Naive thymus-derived CD4-positive, alpha-beta T cell (primary cell): ENCODE measurements around the gene RETREG3. TPM values are rescaled to one million over a fixed set of nuclear protein-coding genes. Genes with fewer than 3 reads are reported as not detected.

Experiments
- ATAC-seq: fragments of 150-1000 bp; cut with Tn5 transposase; 2 replicates; pipeline ENCODE4 v1.10.0; 2021; ENCODE audit warnings: mild to moderate bottlenecking, moderate library complexity
- CTCF ChIA-PET: fragments of 350-600 bp; sonication (Branson Sonifier 250); formaldehyde crosslinking; loops from one replicate; lab custom pipeline; 2021; ENCODE audit warnings: antibody characterized with exemption; lab: Charles Lee
- POLR2A ChIA-PET: fragments of 350-600 bp; sonication (Branson Sonifier 250); formaldehyde crosslinking; loops from one replicate; lab custom pipeline; 2021; ENCODE audit warnings: antibody characterized with exemption, inconsistent platforms; lab: Charles Lee
- DNase-seq, 9 donors: peaks; one replicate each; pipeline versions ENCODE4 v3.0.0 to v3.0.0-alpha.2; 2020 to 2022; ENCODE audit warnings: mixed read lengths in 1 of 9
- H3K27ac ChIP-seq: one replicate; pipeline ENCODE4 v1.7.0; 2013; ENCODE audit warnings: mild to moderate bottlenecking, low read depth, low read length, moderate library complexity
- H3K27me3 ChIP-seq, 2 donors: one replicate each; pipeline ENCODE4 v1.7.0; 2013; ENCODE audit warnings: low read length in 2 of 2, mild to moderate bottlenecking in 2 of 2, moderate library complexity in 2 of 2; ENCODE audit not compliant: control insufficient read depth in 2 of 2, insufficient read depth in 2 of 2
- H3K36me3 ChIP-seq, 3 experiments: 1 replicate in 2 of 3; 2 replicates in 1 of 3; pipeline ENCODE4 v1.7.0; 2013; ENCODE audit warnings: low read length in 3 of 3, mild to moderate bottlenecking in 3 of 3, moderate library complexity in 1 of 3; ENCODE audit not compliant: insufficient read depth in 3 of 3, control insufficient read depth in 2 of 3
- H3K4me1 ChIP-seq, 2 donors: one replicate each; pipeline ENCODE4 v1.7.0; 2013; ENCODE audit warnings: low read length in 2 of 2, mild to moderate bottlenecking in 2 of 2, moderate library complexity in 1 of 2; ENCODE audit not compliant: control insufficient read depth in 2 of 2, insufficient read depth in 2 of 2
- H3K4me3 ChIP-seq: 2 replicates; pipeline ENCODE4 v1.7.0; 2013; ENCODE audit warnings: mild to moderate bottlenecking, low read length
- H3K9me3 ChIP-seq, 3 experiments: 1 replicate in 2 of 3; 2 replicates in 1 of 3; pipeline ENCODE4 v1.7.0; 2013; ENCODE audit warnings: low read length in 3 of 3; ENCODE audit not compliant: control insufficient read depth in 2 of 3
- H3K27ac Mint-ChIP-seq, 9 donors: one replicate each; pipeline ENCODE4 v1.8.0; 2020 to 2022; ENCODE audit warnings: mixed read lengths in 9 of 9, mild to moderate bottlenecking in 8 of 9, moderate library complexity in 5 of 9, inconsistent platforms in 2 of 9
- H3K27me3 Mint-ChIP-seq, 5 donors: one replicate each; pipeline ENCODE4 v1.8.0; 2021 to 2022; ENCODE audit warnings: mixed read lengths in 5 of 5, mild to moderate bottlenecking in 1 of 5
- H3K36me3 Mint-ChIP-seq, 5 donors: one replicate each; pipeline ENCODE4 v1.8.0; 2020 to 2022; ENCODE audit warnings: mixed read lengths in 5 of 5, mild to moderate bottlenecking in 3 of 5, inconsistent platforms in 1 of 5
- H3K4me1 Mint-ChIP-seq, 7 donors: one replicate each; pipeline ENCODE4 v1.8.0; 2020 to 2022; ENCODE audit warnings: mixed read lengths in 7 of 7, mild to moderate bottlenecking in 3 of 7, inconsistent platforms in 1 of 7
- H3K4me3 Mint-ChIP-seq, 10 donors: one replicate each; pipeline ENCODE4 v1.8.0; 2020 to 2022; ENCODE audit warnings: mild to moderate bottlenecking in 10 of 10, mixed read lengths in 10 of 10, moderate library complexity in 6 of 10, inconsistent platforms in 2 of 10
- H3K9me3 Mint-ChIP-seq, 11 donors: one replicate each; pipeline ENCODE4 v1.8.0; 2020 to 2022; ENCODE audit warnings: mixed read lengths in 11 of 11, mild to moderate bottlenecking in 4 of 11, inconsistent platforms in 1 of 11, moderate library complexity in 1 of 11
- intact Hi-C, 2 donors: fragments of 100-400 bp; cut with micrococcal nuclease; formaldehyde crosslinking; loops; one replicate each; pipeline ENCODE4 v1.15.1; 2023
- polyA plus RNA-seq, 2 donors: library from polyadenylated mRNA; unstranded; fragments of 300-500 nt; fragmentation: Illumina TruSeq; gene quantifications; one replicate each; pipeline ENCODE4 v1.2.3, GENCODE V29; 2021
- total RNA-seq, 6 experiments: library from RNA in 5 of 6; stranded (reverse) in 5 of 6; gene quantifications; 1 replicate in 5 of 6; 2 replicates in 1 of 6; pipeline ENCODE4 v1.2.3 and lab custom pipeline; 2021 to 2026

Gene RETREG3
- total and polyA plus RNA-seq, 7 experiments from 2014 or later = 53.3 to 136 (median 124) TPM

DNA sequence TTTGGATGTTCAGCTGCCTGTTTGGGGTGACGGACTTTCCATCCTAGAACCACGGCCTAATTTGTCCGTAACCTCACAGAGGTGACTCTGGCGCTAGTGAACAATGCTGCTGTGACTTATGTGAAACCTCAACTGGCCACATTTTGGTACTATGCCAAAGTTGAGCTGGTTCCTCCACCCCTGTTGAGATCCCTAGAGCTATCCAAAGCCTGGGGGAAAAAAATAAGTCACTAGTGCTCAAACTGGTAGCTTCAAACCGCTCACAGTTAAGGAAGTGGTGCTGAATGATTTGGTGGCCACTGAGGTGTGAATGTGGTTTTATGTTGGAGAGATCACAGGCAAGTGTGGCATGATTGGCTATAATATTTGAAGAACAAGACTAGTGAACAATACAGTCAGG lies 38.6 kb upstream of the RETREG3 start:
- no peak for ATAC-seq
- CTCF ChIA-PET = interaction anchor here (1.5 kb wide), 1 partner anchor 70 kb away, joined by 4 read pairs; the partner anchor contains the start of gene PSMC3IP

DNA sequence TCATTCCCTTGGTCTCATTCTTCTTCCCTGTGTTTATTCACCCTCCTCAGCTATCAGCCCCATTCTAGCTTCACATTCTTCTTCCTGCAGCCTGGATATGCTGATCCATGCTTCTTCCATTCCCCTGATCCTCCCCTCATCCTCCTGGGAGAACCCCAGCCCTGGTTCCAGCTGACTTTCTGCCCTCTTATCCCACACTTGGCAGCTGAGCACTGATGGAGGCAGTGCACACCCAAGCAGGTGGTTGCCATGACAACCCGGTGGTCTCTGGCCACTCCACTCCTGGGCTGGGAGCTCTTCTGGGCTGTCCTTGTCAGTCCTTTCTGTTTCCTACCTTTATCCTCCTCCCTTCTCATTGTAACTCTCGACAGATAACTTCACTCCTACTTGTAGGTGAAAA lies 33.2 kb upstream of the RETREG3 start:
- peaks cover 0 to 4% (median 0%) of the 10 kb centered on the region in 11 donors for H3K9me3 Mint-ChIP-seq
- Histone ChIP-seq H3K27me3 (no peaks in the 10 kb centered on the region), H3K4me1 (no peaks in the 10 kb centered on the region), H3K9me3 (no peaks in the 10 kb centered on the region), H3K27ac (no peak overlapping the region), H3K36me3 (no peaks in the 10 kb centered on the region), H3K4me3 (no peak overlapping the region)
- POLR2A ChIA-PET = no interaction called here
- no peaks in the 10 kb centered on the region for H3K36me3 Mint-ChIP-seq
- intact Hi-C loops = no loop called here
- peak overlapping the region in 2 of 9 donors; percentile 13 to 67 for H3K27ac Mint-ChIP-seq
- CTCF ChIA-PET = no interaction called here
- no peak overlapping the region for H3K4me3 Mint-ChIP-seq
- peaks cover 0 to 19% (median 11%) of the 10 kb centered on the region in 5 donors for H3K27me3 Mint-ChIP-seq
- peaks cover 0 to 7% (median 0%) of the 10 kb centered on the region in 7 donors for H3K4me1 Mint-ChIP-seq
- ATAC-seq = no peak
- no peak for DNase-seq

More for the DNA sequence above, 38.6 kb upstream of the RETREG3 start:
- Histone ChIP-seq H3K9me3 (no peaks in the 10 kb centered on the region), H3K4me1 (no peaks in the 10 kb centered on the region), H3K36me3 (no peaks in the 10 kb centered on the region), H3K4me3 (no peak overlapping the region), H3K27ac (no peak overlapping the region), H3K27me3 (no peaks in the 10 kb centered on the region)
- intact Hi-C loops = no loop called here
- H3K27ac Mint-ChIP-seq = no peak overlapping the region
- POLR2A ChIA-PET = interaction anchor here (0.6 kb wide), 2 partner anchors 27 to 1959 kb away, joined by 3 to 4 read pairs; no protein-coding TSS in a partner anchor
- peaks cover 0 to under 1% (median 0%) of the 10 kb centered on the region in 11 donors for H3K9me3 Mint-ChIP-seq
- DNase-seq = no peak
- peaks cover 0 to 9% (median 5%) of the 10 kb centered on the region in 5 donors for H3K27me3 Mint-ChIP-seq
- H3K4me3 Mint-ChIP-seq = no peak overlapping the region
- H3K4me1 Mint-ChIP-seq = peaks cover 0 to 4% (median 0%) of the 10 kb centered on the region in 7 donors
- no peaks in the 10 kb centered on the region for H3K36me3 Mint-ChIP-seq

DNA sequence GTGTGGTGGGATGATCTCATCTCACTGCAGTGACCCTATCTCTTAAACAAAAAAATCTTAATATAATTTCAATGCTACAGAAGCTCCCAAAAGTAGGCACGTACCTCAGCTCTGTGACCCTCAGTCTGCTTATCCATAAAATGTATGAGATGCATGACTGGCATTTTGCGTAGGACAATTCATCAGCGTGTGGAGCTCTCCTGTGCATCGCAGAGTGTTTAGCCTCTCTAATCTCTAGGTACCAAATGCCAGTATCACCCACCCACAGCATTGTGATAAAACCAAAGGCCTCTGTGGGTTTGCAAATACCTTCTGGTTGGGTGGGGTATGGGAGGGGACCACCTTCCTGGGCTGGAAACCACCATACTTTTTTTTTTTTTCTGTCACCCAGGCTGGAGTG lies 30.9 kb upstream of the RETREG3 start:
- CTCF ChIA-PET = no interaction called here
- intact Hi-C loops = no loop called here
- H3K4me3 Mint-ChIP-seq = no peak overlapping the region

DNA sequence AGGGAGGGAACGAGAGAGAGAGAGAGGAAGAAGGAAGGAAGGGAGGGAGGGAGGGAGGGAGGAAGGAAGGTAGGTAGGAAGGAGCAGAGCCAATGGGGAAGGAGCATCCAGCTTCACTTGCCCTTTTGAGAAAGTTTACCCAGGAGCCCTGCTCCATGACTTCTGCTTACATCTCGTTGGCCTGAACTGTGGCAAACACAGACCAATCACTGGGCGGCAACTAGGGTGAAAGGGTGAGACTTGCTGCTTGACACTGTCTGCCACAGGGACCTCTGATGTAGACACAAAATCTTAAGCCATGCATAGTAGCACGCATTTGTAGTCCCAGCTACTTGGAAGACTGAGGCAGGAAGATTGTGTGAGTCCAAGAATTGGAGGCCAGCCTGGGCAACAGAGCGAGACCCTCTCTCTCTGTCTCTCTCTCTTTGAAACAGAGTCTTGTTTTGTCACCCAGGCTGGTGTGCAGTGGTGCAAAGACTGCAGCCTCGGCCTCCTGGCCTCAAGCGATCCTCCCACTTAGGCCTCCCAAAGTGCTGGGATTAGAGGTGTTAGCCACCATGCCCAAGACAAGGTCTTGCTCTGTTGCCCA lies 30.4 kb upstream of the RETREG3 start:
- ChIA-PET POLR2A (no interaction called here), CTCF (no interaction called here)
- Histone ChIP-seq H3K4me3 (no peak overlapping the region), H3K27me3 (no peaks in the 10 kb centered on the region), H3K27ac (no peak overlapping the region), H3K36me3 (no peaks in the 10 kb centered on the region), H3K4me1 (no peaks in the 10 kb centered on the region), H3K9me3 (no peaks in the 10 kb centered on the region)
- Mint-ChIP-seq H3K27ac (no peak overlapping the region), H3K36me3 (no peaks in the 10 kb centered on the region), H3K27me3 (peaks cover 0 to 16% (median 11%) of the 10 kb centered on the region in 5 donors), H3K4me1 (peaks cover 0 to 7% (median 0%) of the 10 kb centered on the region in 7 donors), H3K9me3 (peaks cover 0 to 4% (median 0%) of the 10 kb centered on the region in 11 donors), H3K4me3 (no peak overlapping the region)
- intact Hi-C loops = no loop called here
- no peak for DNase-seq
- no peak for ATAC-seq

More for the DNA sequence above, 30.9 kb upstream of the RETREG3 start:
- ATAC-seq (no peak), DNase-seq (no peak)
- H3K4me1 ChIP-seq = no peaks in the 10 kb centered on the region
- Mint-ChIP-seq H3K27me3 (peaks cover 0 to 16% (median 11%) of the 10 kb centered on the region in 5 donors), H3K27ac (no peak overlapping the region), H3K4me1 (peaks cover 0 to 7% (median 0%) of the 10 kb centered on the region in 7 donors), H3K36me3 (no peaks in the 10 kb centered on the region), H3K9me3 (peaks cover 0 to 4% (median 0%) of the 10 kb centered on the region in 11 donors)
- H3K4me3 ChIP-seq = no peak overlapping the region
- H3K27ac ChIP-seq = no peak overlapping the region
- no peaks in the 10 kb centered on the region for H3K27me3 ChIP-seq
- H3K9me3 ChIP-seq = no peaks in the 10 kb centered on the region
- POLR2A ChIA-PET = no interaction called here
- no peaks in the 10 kb centered on the region for H3K36me3 ChIP-seq

DNA sequence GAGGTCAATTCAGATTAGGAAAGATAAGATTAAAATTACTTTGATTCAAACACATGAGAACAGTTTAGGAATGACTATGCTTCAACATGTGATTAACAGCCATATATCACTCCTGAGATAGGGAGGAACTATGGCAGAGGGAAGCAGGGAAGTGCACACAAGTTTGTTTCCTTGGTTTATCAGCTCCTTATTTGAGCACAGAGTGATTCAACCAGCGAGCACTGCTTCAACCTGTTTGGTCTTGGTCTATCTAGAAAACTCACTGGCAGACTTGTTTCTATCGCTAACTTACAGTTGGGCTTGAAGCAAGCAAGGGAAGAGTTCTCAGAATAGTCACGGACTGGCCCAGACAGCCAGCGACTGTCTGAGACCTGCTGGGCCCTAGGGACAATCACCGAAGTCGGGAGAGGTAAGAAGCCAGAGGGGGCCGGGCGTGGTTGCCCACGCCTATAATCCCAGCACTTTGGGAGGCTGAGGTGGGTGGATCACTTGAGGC lies 23.8 kb upstream of the RETREG3 start:
- POLR2A ChIA-PET = interaction anchor here (0.5 to 0.7 kb wide), 4 partner anchors 37 to 495 kb away, joined by 3 read pairs; no protein-coding TSS in a partner anchor
- Histone ChIP-seq H3K4me3 (no peak overlapping the region), H3K9me3 (no peaks in the 10 kb centered on the region), H3K36me3 (no peaks in the 10 kb centered on the region), H3K27ac (no peak overlapping the region), H3K4me1 (no peaks in the 10 kb centered on the region), H3K27me3 (no peaks in the 10 kb centered on the region)
- H3K36me3 Mint-ChIP-seq = no peaks in the 10 kb centered on the region
- ATAC-seq (no peak), DNase-seq (no peak)
- no peaks in the 10 kb centered on the region for H3K4me1 Mint-ChIP-seq
- no peak overlapping the region for H3K27ac Mint-ChIP-seq
- H3K4me3 Mint-ChIP-seq = no peak overlapping the region
- no peaks in the 10 kb centered on the region for H3K9me3 Mint-ChIP-seq
- intact Hi-C loops = no loop called here
- CTCF ChIA-PET = interaction anchor here (0.6 to 0.7 kb wide), 2 partner anchors 106 to 1626 kb away, joined by 3 read pairs; no protein-coding TSS in a partner anchor
- H3K27me3 Mint-ChIP-seq = peaks cover 0 to 3% (median 0%) of the 10 kb centered on the region in 5 donors

DNA sequence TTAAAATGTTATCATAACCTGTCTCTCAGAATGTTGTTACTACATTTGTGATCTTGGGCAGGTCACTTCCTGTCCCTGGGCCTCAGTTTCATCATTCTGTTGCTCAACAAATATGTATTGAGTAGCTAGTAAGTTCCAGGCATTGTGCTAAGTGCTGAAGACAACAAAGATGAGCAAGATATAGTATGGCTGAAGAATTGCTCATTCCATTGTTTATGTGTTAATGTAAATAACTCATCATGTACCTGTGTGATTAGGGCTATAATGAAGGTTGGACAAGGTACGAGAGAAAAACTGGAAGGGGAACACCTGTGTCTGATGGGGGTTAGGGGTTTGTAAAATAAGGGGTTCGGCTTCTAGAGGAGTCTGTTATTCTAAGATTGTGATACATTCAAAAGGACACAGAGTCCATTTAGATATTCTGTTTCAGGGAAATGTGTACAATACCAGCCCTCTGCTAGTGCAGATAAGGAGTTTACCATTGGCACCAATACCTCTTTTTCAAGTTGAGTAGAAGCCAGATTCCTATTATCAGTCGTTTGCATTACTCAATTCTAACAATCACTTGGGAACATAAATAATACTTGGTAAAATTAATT lies 20.3 kb upstream of the RETREG3 start:
- Histone ChIP-seq H3K36me3 (no peaks in the 10 kb centered on the region), H3K4me1 (no peaks in the 10 kb centered on the region), H3K27me3 (no peaks in the 10 kb centered on the region), H3K9me3 (no peaks in the 10 kb centered on the region), H3K27ac (no peak overlapping the region), H3K4me3 (no peak overlapping the region)
- H3K27ac Mint-ChIP-seq = peak overlapping the region in 1 of 9 donors; percentile 1
- H3K36me3 Mint-ChIP-seq = no peaks in the 10 kb centered on the region
- intact Hi-C loops = no loop called here
- H3K27me3 Mint-ChIP-seq = peaks cover 0 to 2% (median 0%) of the 10 kb centered on the region in 5 donors
- ATAC-seq (no peak), DNase-seq (no peak)
- POLR2A ChIA-PET = no interaction called here
- CTCF ChIA-PET = no interaction called here
- peaks cover 0 to 2% (median 0%) of the 10 kb centered on the region in 7 donors for H3K4me1 Mint-ChIP-seq
- no peak overlapping the region for H3K4me3 Mint-ChIP-seq
- no peaks in the 10 kb centered on the region for H3K9me3 Mint-ChIP-seq
